Measurements from ENCODE around the gene HPX.

HPX gene

GRCh38 chr11:6440906-6441358 is at the start of gene HPX:
TSS of gene HPX (minus strand) at chr11:6440987. CDS start at chr11:6440963, 24 bp downstream.
- DNase-seq (ENCODE audit: extremely low read depth in 1 of 2, low read depth in 1 of 2), result no peak

- DNase-seq (ENCODE audit: extremely low read depth in 1 of 2, low read depth in 1 of 2), result no peak
These were observed 48.5 kb upstream of the HPX start for GRCh38 chr11:6489306-6489705.

GRCh38 chr11:6488821-6489220 is 48.0 kb upstream of the HPX start:
- no peak for DNase-seq (ENCODE audit: extremely low read depth in 1 of 2, low read depth in 1 of 2)

GRCh38 chr11:6488342-6488741 is 47.6 kb upstream of the HPX start:
- no peak for DNase-seq (ENCODE audit: extremely low read depth in 1 of 2, low read depth in 1 of 2)

GRCh38 chr11:6486938-6487337 is 46.2 kb upstream of the HPX start:
- no peak for DNase-seq (ENCODE audit: extremely low read depth in 1 of 2, low read depth in 1 of 2)

- DNase-seq (ENCODE audit: extremely low read depth in 1 of 2, low read depth in 1 of 2), result no peak
These were observed 45.5 kb upstream of the HPX start for GRCh38 chr11:6486256-6486655.

- no peak for DNase-seq (ENCODE audit: extremely low read depth in 1 of 2, low read depth in 1 of 2)
These were observed 44.9 kb upstream of the HPX start for GRCh38 chr11:6485661-6486060.

- no peak for DNase-seq (ENCODE audit: extremely low read depth in 1 of 2, low read depth in 1 of 2)
These were observed 42.2 kb upstream of the HPX start for GRCh38 chr11:6483015-6483414.

GRCh38 chr11:6482441-6482840 is 41.7 kb upstream of the HPX start:
- no peak for DNase-seq (ENCODE audit: extremely low read depth in 1 of 2, low read depth in 1 of 2)

GRCh38 chr11:6481924-6482275 is 41.1 kb upstream of the HPX start:
- no peak for DNase-seq (ENCODE audit: extremely low read depth in 1 of 2, low read depth in 1 of 2)

- peak; percentile 89 to 95 for DNase-seq (ENCODE audit: extremely low read depth in 1 of 2, low read depth in 1 of 2)
These were observed 40.5 kb upstream of the HPX start, which contains the start of the genes ARFIP2 and TIMM10B for GRCh38 chr11:6481012-6481923. TSS of gene ARFIP2 (minus strand) at chr11:6481331. CDS start at chr11:6480421, 910 bp downstream. TSS of gene TIMM10B (plus strand) at chr11:6481501. CDS start at chr11:6481517, 16 bp downstream.

GRCh38 chr11:6480299-6480914 is 39.6 kb upstream of the HPX start:
- DNase-seq (ENCODE audit: extremely low read depth in 1 of 2, low read depth in 1 of 2), result no peak

- no peak for DNase-seq (ENCODE audit: extremely low read depth in 1 of 2, low read depth in 1 of 2)
These were observed 35.8 kb upstream of the HPX start for GRCh38 chr11:6476571-6476970.

GRCh38 chr11:6475936-6476335 is 35.1 kb upstream of the HPX start:
- no peak for DNase-seq (ENCODE audit: extremely low read depth in 1 of 2, low read depth in 1 of 2)

GRCh38 chr11:6474806-6475500 is 34.2 kb upstream of the HPX start:
- DNase-seq (ENCODE audit: extremely low read depth in 1 of 2, low read depth in 1 of 2), result no peak

GRCh38 chr11:6474413-6474792 is 33.6 kb upstream of the HPX start:
- DNase-seq (ENCODE audit: extremely low read depth in 1 of 2, low read depth in 1 of 2), result no peak

GRCh38 chr11:6473451-6474412 is 32.9 kb upstream of the HPX start, which contains the start of gene TRIM3:
TSS of gene TRIM3 (minus strand) at chr11:6473941. CDS start at chr11:6465695, 8,246 bp downstream.
- DNase-seq (ENCODE audit: extremely low read depth in 1 of 2, low read depth in 1 of 2), result peak; percentile 43 to 71

- DNase-seq (ENCODE audit: extremely low read depth in 1 of 2, low read depth in 1 of 2), result no peak
These were observed 32.1 kb upstream of the HPX start for GRCh38 chr11:6472934-6473333.

- no peak for DNase-seq (ENCODE audit: extremely low read depth in 1 of 2, low read depth in 1 of 2)
These were observed 28.8 kb upstream of the HPX start for GRCh38 chr11:6469599-6469998.
